Testis (tissue), 2 donors: ENCODE data around the gene COPZ1.

Source experiments
- POLR2A ChIP-seq: fragments of 450-650 bp; IDR thresholded peaks from one replicate; pipeline ENCODE4 v1.6.1; 2017; ENCODE audit warnings: antibody characterized with exemption, mild to moderate bottlenecking, moderate library complexity
- TF ChIP-seq, protein P1 (sequence below), 3 experiments: fragments of 450-650 bp in 2 of 3; fragments of 200-600 bp in 1 of 3; sonication (generic) in 1 of 3; IDR thresholded peaks; one replicate each; pipeline ENCODE4 v1.5.1; 2016 to 2019; ENCODE audit warnings: antibody characterized with exemption in 3 of 3, mild to moderate bottlenecking in 2 of 3, moderate library complexity in 1 of 3

DNA sequence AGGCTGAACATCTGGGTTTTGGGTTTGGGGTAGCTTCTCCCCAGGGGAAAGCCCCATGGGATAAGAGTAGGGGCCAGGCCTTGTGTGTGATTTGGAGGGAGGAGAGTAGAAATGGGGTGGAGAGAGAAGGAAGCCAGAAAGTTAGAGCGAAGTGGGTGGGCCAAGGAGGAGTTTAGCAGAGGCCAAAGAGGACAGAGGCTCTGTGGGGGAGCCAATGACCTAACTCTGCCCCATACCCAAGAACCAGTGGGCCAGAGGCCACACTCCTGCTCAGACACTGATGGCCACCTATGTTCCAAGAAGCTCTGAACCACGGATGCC is 50.3 kb downstream of the COPZ1 start:
- TF ChIP-seq, protein P1, sequence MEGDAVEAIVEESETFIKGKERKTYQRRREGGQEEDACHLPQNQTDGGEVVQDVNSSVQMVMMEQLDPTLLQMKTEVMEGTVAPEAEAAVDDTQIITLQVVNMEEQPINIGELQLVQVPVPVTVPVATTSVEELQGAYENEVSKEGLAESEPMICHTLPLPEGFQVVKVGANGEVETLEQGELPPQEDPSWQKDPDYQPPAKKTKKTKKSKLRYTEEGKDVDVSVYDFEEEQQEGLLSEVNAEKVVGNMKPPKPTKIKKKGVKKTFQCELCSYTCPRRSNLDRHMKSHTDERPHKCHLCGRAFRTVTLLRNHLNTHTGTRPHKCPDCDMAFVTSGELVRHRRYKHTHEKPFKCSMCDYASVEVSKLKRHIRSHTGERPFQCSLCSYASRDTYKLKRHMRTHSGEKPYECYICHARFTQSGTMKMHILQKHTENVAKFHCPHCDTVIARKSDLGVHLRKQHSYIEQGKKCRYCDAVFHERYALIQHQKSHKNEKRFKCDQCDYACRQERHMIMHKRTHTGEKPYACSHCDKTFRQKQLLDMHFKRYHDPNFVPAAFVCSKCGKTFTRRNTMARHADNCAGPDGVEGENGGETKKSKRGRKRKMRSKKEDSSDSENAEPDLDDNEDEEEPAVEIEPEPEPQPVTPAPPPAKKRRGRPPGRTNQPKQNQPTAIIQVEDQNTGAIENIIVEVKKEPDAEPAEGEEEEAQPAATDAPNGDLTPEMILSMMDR (IDR thresholded peaks at IDR 0.05): no peak
- TF ChIP-seq POLR2A: no peak
